Choroid plexus epithelial cell (primary cell): ENCODE data around the gene MCCC1.

Experiments
- DNase-seq: peaks from one replicate; pipeline ENCODE4 v3.0.0-alpha.2; 2010; ENCODE audit warnings: low read depth
- H3K4me3 ChIP-seq: 2 replicates; pipeline ENCODE4 v1.5.1; 2011; ENCODE audit warnings: low read depth, mild to moderate bottlenecking, control low read depth, low read length, moderate library complexity
- TF ChIP-seq, protein P1 (sequence below): conservative IDR thresholded peaks from 2 replicates; pipeline ENCODE4 v1.5.1; 2011; ENCODE audit warnings: low read depth, mild to moderate bottlenecking, control low read depth, inconsistent platforms, low read length, moderate library complexity

Gene MCCC1

GRCh38 chr3:183027276-183027675 is 72.0 kb downstream of the MCCC1 start:
- no peak overlapping the region for H3K4me3 ChIP-seq
- TF ChIP-seq, protein P1, sequence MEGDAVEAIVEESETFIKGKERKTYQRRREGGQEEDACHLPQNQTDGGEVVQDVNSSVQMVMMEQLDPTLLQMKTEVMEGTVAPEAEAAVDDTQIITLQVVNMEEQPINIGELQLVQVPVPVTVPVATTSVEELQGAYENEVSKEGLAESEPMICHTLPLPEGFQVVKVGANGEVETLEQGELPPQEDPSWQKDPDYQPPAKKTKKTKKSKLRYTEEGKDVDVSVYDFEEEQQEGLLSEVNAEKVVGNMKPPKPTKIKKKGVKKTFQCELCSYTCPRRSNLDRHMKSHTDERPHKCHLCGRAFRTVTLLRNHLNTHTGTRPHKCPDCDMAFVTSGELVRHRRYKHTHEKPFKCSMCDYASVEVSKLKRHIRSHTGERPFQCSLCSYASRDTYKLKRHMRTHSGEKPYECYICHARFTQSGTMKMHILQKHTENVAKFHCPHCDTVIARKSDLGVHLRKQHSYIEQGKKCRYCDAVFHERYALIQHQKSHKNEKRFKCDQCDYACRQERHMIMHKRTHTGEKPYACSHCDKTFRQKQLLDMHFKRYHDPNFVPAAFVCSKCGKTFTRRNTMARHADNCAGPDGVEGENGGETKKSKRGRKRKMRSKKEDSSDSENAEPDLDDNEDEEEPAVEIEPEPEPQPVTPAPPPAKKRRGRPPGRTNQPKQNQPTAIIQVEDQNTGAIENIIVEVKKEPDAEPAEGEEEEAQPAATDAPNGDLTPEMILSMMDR: no peak
- peak; percentile 18 for DNase-seq

GRCh38 chr3:183022936-183023516 is 76.3 kb downstream of the MCCC1 start:
- DNase-seq: no peak
- TF ChIP-seq, protein P1: no peak

DNA sequence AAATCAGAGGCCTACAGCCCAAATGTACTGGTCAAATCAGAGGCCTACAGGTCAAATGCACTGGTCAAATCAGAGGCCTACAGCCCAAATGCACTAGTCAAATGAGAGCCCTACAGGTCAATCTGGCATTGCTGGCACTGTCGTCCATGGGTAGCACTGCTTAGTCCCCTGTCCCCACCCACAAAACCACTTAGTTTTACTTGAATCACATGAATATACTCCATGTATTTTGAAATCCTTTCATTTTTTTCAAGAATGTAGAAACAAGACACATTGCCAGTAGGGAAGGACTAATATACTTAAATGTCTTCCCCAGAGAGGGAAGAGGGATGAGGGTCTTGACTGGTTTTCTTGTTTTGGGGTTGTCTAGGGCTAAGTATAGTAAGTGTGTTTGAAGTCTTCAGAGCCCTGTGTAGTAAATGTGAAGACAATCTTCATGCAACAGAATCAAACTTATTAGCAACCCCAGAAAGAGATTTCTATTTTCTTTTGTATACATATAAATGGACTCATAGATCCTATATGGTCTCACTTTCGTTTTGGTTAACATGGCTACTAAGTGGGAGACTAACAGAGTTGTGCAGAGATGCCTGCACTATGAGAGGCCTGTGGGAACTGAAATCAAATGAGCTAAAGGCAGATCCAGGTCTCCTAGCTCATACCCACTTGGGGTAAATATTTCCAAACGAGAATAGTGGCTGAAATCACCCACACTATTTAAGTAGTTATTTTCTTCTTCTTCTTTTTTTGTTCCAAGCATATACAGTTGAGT is 80.7 kb downstream of the MCCC1 start:
- no peak overlapping the region for H3K4me3 ChIP-seq
- TF ChIP-seq, protein P1: no peak
- DNase-seq: no peak

More at GRCh38 chr3:183022936-183023516, 76.3 kb downstream of the MCCC1 start:
- H3K4me3 ChIP-seq: no peak overlapping the region

DNA sequence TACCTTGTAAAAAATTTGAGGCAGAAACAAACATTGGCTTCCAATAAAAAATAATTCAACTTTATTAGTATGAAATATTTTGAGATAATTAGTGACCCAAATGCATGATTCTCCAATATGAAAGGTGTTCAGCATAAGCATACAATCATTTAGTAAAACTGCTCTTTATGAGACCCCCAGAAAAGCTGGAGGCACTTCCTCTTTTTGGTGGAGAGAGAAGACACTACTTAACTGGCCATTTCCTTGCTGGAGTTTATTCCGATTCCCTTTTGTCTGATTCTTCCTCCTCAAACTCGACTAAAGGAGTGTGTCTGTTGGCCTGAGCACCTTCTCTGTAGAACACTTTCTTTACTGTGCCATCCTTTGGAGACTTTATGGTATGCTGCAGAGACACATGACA is 84.1 kb downstream of the MCCC1 start:
- TF ChIP-seq, protein P1: no peak
- DNase-seq: no peak
- no peak overlapping the region for H3K4me3 ChIP-seq

GRCh38 chr3:183013856-183014255 is 85.4 kb downstream of the MCCC1 start:
- DNase-seq: no peak
- TF ChIP-seq, protein P1: no peak
- no peak overlapping the region for H3K4me3 ChIP-seq

DNA sequence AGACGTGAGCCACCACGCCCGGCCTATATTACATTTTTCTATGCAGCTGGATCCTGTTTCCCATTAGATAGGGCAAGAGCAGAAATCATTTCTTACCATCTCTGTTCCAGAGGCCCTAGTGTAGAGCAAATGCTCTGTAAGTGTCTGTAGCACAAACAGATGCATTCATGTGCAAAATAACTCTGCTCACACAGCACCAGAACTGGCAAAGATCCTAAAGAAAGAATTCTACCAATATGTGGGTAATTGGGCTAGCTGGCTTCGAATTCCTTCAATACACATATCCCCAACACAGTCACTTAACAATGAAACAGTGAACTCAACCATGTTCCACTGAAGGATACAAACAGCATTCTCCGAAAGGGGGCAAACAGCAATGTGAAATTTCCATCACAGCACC is 86.2 kb downstream of the MCCC1 start:
- DNase-seq: no peak
- no peak overlapping the region for H3K4me3 ChIP-seq
- TF ChIP-seq, protein P1: no peak

- TF ChIP-seq, protein P1: no peak
- DNase-seq: no peak
- no peak overlapping the region for H3K4me3 ChIP-seq
These were observed 90.5 kb downstream of the MCCC1 start for GRCh38 chr3:183008800-183009199.
